GM23248 (cell line): ENCODE measurements around the gene JPT2. TPM values are rescaled to one million over a fixed set of nuclear protein-coding genes. Genes with fewer than 3 reads are reported as not detected.

Source experiments
- DNase-seq: peaks from one replicate; pipeline ENCODE4 v3.0.0-alpha.2; 2015
- H2AFZ ChIP-seq: fragments of 200-600 bp; sonication (generic); 2 replicates; pipeline ENCODE4 v1.6.1; 2016; ENCODE audit warnings: antibody characterized with exemption
- H3F3A ChIP-seq: fragments of 200-600 bp; sonication (generic); 2 replicates; pipeline ENCODE4 v1.6.1; 2016; ENCODE audit warnings: mild to moderate bottlenecking, antibody characterized with exemption, mixed run types; ENCODE audit not compliant: insufficient read depth
- H3K27ac ChIP-seq: fragments of 200-600 bp; sonication (generic); 2 replicates; pipeline ENCODE4 v1.5.1; 2016; ENCODE audit warnings: mild to moderate bottlenecking
- H3K27me3 ChIP-seq: fragments of 200-600 bp; sonication (generic); replicated peaks from 2 replicates; pipeline ENCODE4 v1.6.1; 2016; ENCODE audit warnings: mild to moderate bottlenecking; ENCODE audit not compliant: insufficient read depth
- H3K36me3 ChIP-seq: fragments of 200-600 bp; sonication (generic); 2 replicates; pipeline ENCODE4 v1.6.1; 2016; ENCODE audit warnings: low read depth, mild to moderate bottlenecking
- H3K4me1 ChIP-seq: fragments of 200-600 bp; sonication (generic); 2 replicates; pipeline ENCODE4 v1.6.1; 2016; ENCODE audit warnings: mild to moderate bottlenecking; ENCODE audit not compliant: insufficient read depth
- H3K4me2 ChIP-seq: fragments of 200-600 bp; sonication (generic); one replicate; pipeline ENCODE4 v1.6.1; 2016; ENCODE audit warnings: mild to moderate bottlenecking; ENCODE audit not compliant: unreplicated experiment
- H3K4me3 ChIP-seq: fragments of 200-600 bp; sonication (generic); 2 replicates; pipeline ENCODE4 v1.5.1; 2016; ENCODE audit warnings: mild to moderate bottlenecking
- H3K79me2 ChIP-seq: fragments of 200-600 bp; sonication (generic); 2 replicates; pipeline ENCODE4 v1.6.1; 2016; ENCODE audit warnings: mild to moderate bottlenecking; ENCODE audit not compliant: insufficient read depth
- H3K9ac ChIP-seq: fragments of 200-600 bp; sonication (generic); 2 replicates; pipeline ENCODE4 v1.6.1; 2016; ENCODE audit warnings: mild to moderate bottlenecking
- H3K9me2 ChIP-seq: fragments of 200-600 bp; sonication (generic); 2 replicates; pipeline ENCODE4 v1.6.1; 2016; ENCODE audit warnings: mixed run types, mild to moderate bottlenecking, moderate library complexity; ENCODE audit not compliant: insufficient read depth
- H3K9me3 ChIP-seq: fragments of 200-600 bp; sonication (generic); one replicate; pipeline ENCODE4 v1.6.1; 2017; ENCODE audit warnings: low read depth
- H4K20me1 ChIP-seq: fragments of 200-600 bp; sonication (generic); 2 replicates; pipeline ENCODE4 v1.6.0; 2016; ENCODE audit not compliant: insufficient read depth
- EZH2 ChIP-seq: fragments of 200-600 bp; sonication (generic); IDR thresholded peaks from 2 replicates; pipeline ENCODE4 v1.6.1; 2018; ENCODE audit warnings: antibody characterized with exemption, mild to moderate bottlenecking; ENCODE audit not compliant: insufficient read depth, poor library complexity, severe bottlenecking
- EZH2phosphoT487 ChIP-seq: fragments of 200-600 bp; sonication (generic); IDR thresholded peaks from 2 replicates; pipeline ENCODE4 v1.6.1; 2018; ENCODE audit warnings: antibody characterized with exemption, moderate library complexity, mild to moderate bottlenecking, low read depth; ENCODE audit not compliant: insufficient read depth
- WGBS, 2 experiments: methylation state at CpG; one replicate each; pipeline ENCODE4 v1.1.6; 2015 to 2017; ENCODE audit warnings: low lambda C conversion rate in 2 of 2, low coverage in 1 of 2; ENCODE audit errors: missing lambda C conversion rate in 2 of 2; 5-methylcytosine and 5-hydroxymethylcytosine counted together
- in situ Hi-C: fragments of 300-500 bp; cut with MboI; formaldehyde crosslinking; loops from 2 replicates; pipeline ENCODE4 v1.15.0; 2020
- polyA plus RNA-seq: library from polyadenylated mRNA; unstranded; fragments of >200 nt; fragmentation: Nextera tagmentation; extraction: Ambion mirVana; gene quantifications from 2 replicates; pipeline ENCODE4 v1.2.1, GENCODE V29; 2016
- total RNA-seq: library from RNA; depleted of rRNA; stranded (reverse); fragments of >200 nt; shearing (Covaris generic); gene quantifications from 2 replicates; pipeline ENCODE4 v1.2.3, GENCODE V29; 2014

The JPT2 gene
- total and polyA plus RNA-seq, 2 experiments from 2014 or later: 8.0 to 51.8 TPM

GRCh38 chr16:1667916-1668315, 10.2 kb upstream of the JPT2 start:
- Histone ChIP-seq H3K4me3 (no peak overlapping the region), H3K4me2 (no peak overlapping the region), H3K9ac (no peak overlapping the region), H2AFZ (no peak overlapping the region), H3K4me1 (no peaks in the 10 kb centered on the region), H4K20me1 (no peaks in the 10 kb centered on the region), H3K9me3 (no peaks in the 10 kb centered on the region), H3K79me2 (no peaks in the 10 kb centered on the region), H3K36me3 (peaks cover 29% of the 10 kb centered on the region), H3F3A (no peaks in the 10 kb centered on the region), H3K27me3 (no peaks in the 10 kb centered on the region), H3K27ac (no peak overlapping the region), H3K9me2 (no peaks in the 10 kb centered on the region)
- in situ Hi-C loops: no loop called here
- DNase-seq: no peak
- WGBS, 2 experiments: 96 to 98% methylated on average over 14 of the region's 14 CpGs
- TF ChIP-seq EZH2phosphoT487 (no peak), EZH2 (no peak)

- Histone ChIP-seq H3K27me3 (no peaks in the 10 kb centered on the region), H3K9ac (no peak overlapping the region), H3K4me3 (no peak overlapping the region), H3K36me3 (peaks cover 21% of the 10 kb centered on the region; the same call in 1 of the 2 replicates), H3K4me2 (no peak overlapping the region), H3K9me2 (no peaks in the 10 kb centered on the region), H2AFZ (no peak overlapping the region), H3K27ac (no peak overlapping the region), H3K4me1 (no peaks in the 10 kb centered on the region), H3K9me3 (no peaks in the 10 kb centered on the region), H3F3A (no peaks in the 10 kb centered on the region), H3K79me2 (no peaks in the 10 kb centered on the region), H4K20me1 (no peaks in the 10 kb centered on the region)
- no peak for TF ChIP-seq EZH2
- TF ChIP-seq EZH2phosphoT487: no peak
- in situ Hi-C loops: no loop called here
- WGBS, 2 experiments: 96 to 97% methylated on average over 22 to 23 of the region's 23 CpGs
- no peak for DNase-seq
These were observed 9.3 kb upstream of the JPT2 start for GRCh38 chr16:1668612-1669319.

- no peak for TF ChIP-seq EZH2phosphoT487
- TF ChIP-seq EZH2: no peak
- Histone ChIP-seq H2AFZ (no peak overlapping the region), H4K20me1 (no peaks in the 10 kb centered on the region), H3K4me3 (no peak overlapping the region), H3F3A (no peaks in the 10 kb centered on the region), H3K9ac (no peak overlapping the region), H3K79me2 (no peaks in the 10 kb centered on the region), H3K27me3 (no peaks in the 10 kb centered on the region), H3K4me1 (peaks cover 3% of the 10 kb centered on the region), H3K27ac (no peak overlapping the region), H3K9me2 (no peaks in the 10 kb centered on the region), H3K4me2 (no peak overlapping the region), H3K36me3 (peaks cover 16% of the 10 kb centered on the region; the same call in 1 of the 2 replicates), H3K9me3 (no peaks in the 10 kb centered on the region)
- DNase-seq: no peak
- WGBS, 2 experiments: 93 to 95% methylated on average over 7 of the region's 7 CpGs
- in situ Hi-C loops: no loop called here
These were observed 8.4 kb upstream of the JPT2 start for GRCh38 chr16:1669698-1670097.

- TF ChIP-seq EZH2: no peak
- no peak for TF ChIP-seq EZH2phosphoT487
- Histone ChIP-seq H3K36me3 (peaks cover 17% of the 10 kb centered on the region; the same call in 1 of the 2 replicates), H3K9me3 (no peaks in the 10 kb centered on the region), H2AFZ (no peak overlapping the region), H3K79me2 (no peaks in the 10 kb centered on the region), H3K9me2 (no peaks in the 10 kb centered on the region), H3K27ac (no peak overlapping the region), H3K9ac (no peak overlapping the region), H3K4me3 (no peak overlapping the region), H3K4me2 (no peak overlapping the region), H4K20me1 (no peaks in the 10 kb centered on the region), H3K27me3 (no peaks in the 10 kb centered on the region), H3F3A (no peaks in the 10 kb centered on the region), H3K4me1 (peaks cover 7% of the 10 kb centered on the region)
- 85 to 93% methylated on average over 9 to 19 of the region's 19 CpGs for WGBS, 2 experiments
- no peak for DNase-seq
- in situ Hi-C loops: no loop called here
These were observed 7.7 kb upstream of the JPT2 start for GRCh38 chr16:1670371-1670770.
